ENCODE results near the gene HOMEZ. TPM values are rescaled to one million over a fixed set of nuclear protein-coding genes. Genes with fewer than 3 reads are reported as not detected.
"Not testable (repeated sequence)": the region's sequence is repeated elsewhere in the genome, so short reads cannot be mapped to it uniquely, and the experiment has no call there.

HOMEZ gene
- total RNA-seq, 5 donors from 2014 or later (not counting 1 experiment from before 2014, with no cell fraction given): 6.2 to 17.5 (median 15.1) TPM

DNA sequence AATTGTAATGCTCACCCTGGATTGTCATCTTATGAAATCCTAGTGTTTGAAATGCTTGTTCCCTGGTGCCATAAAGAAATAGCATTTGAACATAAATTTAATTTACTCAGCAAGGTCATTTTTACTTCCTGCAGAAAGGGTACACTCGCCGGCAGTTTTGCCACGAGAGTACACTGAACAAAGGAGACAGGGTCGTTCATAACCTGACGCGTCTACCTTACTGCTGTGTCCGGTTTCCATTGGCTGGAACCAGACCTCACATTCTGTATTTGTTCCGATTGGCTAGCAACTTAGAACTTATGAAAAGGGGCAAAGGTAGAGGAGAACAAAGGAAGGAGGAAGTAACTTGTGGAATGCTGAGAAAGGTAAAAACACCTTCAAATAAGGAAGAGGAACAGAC is 25.1 kb downstream of the HOMEZ start:
- ATAC-seq (replicated peaks in 1 of 4); H3K27ac ChIP-seq (ENCODE audit: low read length); H3K4me1 Mint-ChIP-seq; H3K4me3 Mint-ChIP-seq; H3K36me3 Mint-ChIP-seq; CTCF ChIA-PET; H3K9me3 ChIP-seq; H3K9me3 Mint-ChIP-seq; POLR2A ChIA-PET; H3K27ac Mint-ChIP-seq; H3K4me3 ChIP-seq (ENCODE audit: control insufficient read depth in 1 of 2, extremely low read depth in 1 of 2, low read length in 1 of 2); H3K36me3 ChIP-seq (ENCODE audit: control insufficient read depth in 2 of 2, extremely low read depth in 1 of 2, insufficient read depth in 1 of 2, low read length in 1 of 2); H3K4me1 ChIP-seq (ENCODE audit: control insufficient read depth in 1 of 2, extremely low read depth in 1 of 2, insufficient read depth in 2 of 2, low read length in 2 of 2); DNase-seq: not testable (repeated sequence)
- H3K27me3 ChIP-seq (replicated peaks in 1 of 2; ENCODE audit: control insufficient read depth in 2 of 2, extremely low read depth in 1 of 2, insufficient read depth in 2 of 2, low read length in 1 of 2): peaks cover 3 to 10% of the 10 kb centered on the region in 2 experiments
- peaks cover 31 to 51% of the 10 kb centered on the region in 2 donors for H3K27me3 Mint-ChIP-seq
- 49% methylated on average over 4 of the region's 8 CpGs for WGBS (ENCODE audit: insufficient coverage)

DNA sequence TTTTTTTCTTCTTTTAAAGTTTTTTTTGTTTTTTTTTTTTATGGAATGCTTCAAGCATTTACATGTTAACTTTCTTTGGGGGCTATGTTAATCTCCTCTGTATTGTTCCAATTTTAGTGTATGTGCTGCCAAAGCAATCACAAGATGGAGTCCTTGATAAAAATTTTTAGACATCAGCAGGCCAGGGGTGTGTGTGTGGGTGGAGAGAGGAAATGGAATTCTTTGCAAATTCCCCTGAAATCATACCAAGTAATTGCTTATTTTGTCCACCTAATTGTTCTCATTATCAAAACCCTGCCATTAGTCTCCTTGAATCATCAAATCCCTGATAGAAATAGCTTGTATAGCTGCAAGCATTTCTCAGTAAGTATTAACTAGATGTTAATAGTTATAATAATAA is 26.5 kb downstream of the HOMEZ start:
- H3K36me3 Mint-ChIP-seq: no peaks in the 10 kb centered on the region
- H3K4me3 Mint-ChIP-seq: no peak overlapping the region
- Histone ChIP-seq H3K36me3 (ENCODE audit: control insufficient read depth in 2 of 2, extremely low read depth in 1 of 2, insufficient read depth in 1 of 2, low read length in 1 of 2) (no peaks in the 10 kb centered on the region), H3K4me1 (ENCODE audit: control insufficient read depth in 1 of 2, extremely low read depth in 1 of 2, insufficient read depth in 2 of 2, low read length in 2 of 2) (no peaks in the 10 kb centered on the region), H3K27me3 (replicated peaks in 1 of 2; ENCODE audit: control insufficient read depth in 2 of 2, extremely low read depth in 1 of 2, insufficient read depth in 2 of 2, low read length in 1 of 2) (peaks cover 3 to 10% of the 10 kb centered on the region in 2 experiments), H3K27ac (ENCODE audit: low read length) (no peak overlapping the region), H3K9me3 (no peaks in the 10 kb centered on the region), H3K4me3 (ENCODE audit: control insufficient read depth in 1 of 2, extremely low read depth in 1 of 2, low read length in 1 of 2) (no peak overlapping the region)
- no peaks in the 10 kb centered on the region for H3K4me1 Mint-ChIP-seq
- ATAC-seq (replicated peaks in 1 of 4) (no peak), DNase-seq (no peak)
- POLR2A ChIA-PET: interaction anchor here in 1 of 2 donors (0.7 kb wide), 1 partner anchor 84 kb away, joined by 3 read pairs; no protein-coding TSS in a partner anchor
- peaks cover 34 to 41% of the 10 kb centered on the region in 2 donors for H3K27me3 Mint-ChIP-seq
- H3K9me3 Mint-ChIP-seq: no peaks in the 10 kb centered on the region
- no peak overlapping the region for H3K27ac Mint-ChIP-seq
- CTCF ChIA-PET: no interaction called here

DNA sequence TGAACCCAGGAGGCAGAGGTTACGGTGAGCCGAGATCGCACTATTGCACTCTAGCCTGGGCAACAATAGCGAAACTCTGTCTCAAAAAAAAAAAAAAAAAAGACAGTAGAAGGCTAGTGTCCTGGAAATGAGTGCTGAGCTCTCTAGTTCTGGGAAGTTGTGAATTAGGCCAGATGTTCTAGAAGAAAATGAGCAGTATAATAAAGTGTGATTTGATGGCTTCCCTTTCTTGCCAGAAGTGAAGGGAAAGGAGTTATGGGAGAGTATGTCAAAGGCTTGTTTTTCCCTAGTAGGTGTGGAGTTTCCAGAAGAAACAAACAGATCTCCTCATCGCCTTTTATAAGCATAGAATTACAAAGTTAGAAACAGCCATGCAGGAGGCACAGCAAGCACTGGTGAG is 27.7 kb downstream of the HOMEZ start:
- H3K36me3 ChIP-seq (ENCODE audit: control insufficient read depth in 2 of 2, extremely low read depth in 1 of 2, insufficient read depth in 1 of 2, low read length in 1 of 2): no peaks in the 10 kb centered on the region
- Mint-ChIP-seq H3K27me3 (peaks cover 37 to 39% of the 10 kb centered on the region in 2 donors), H3K27ac (no peak overlapping the region), H3K9me3 (no peaks in the 10 kb centered on the region), H3K4me3 (no peak overlapping the region), H3K36me3 (no peaks in the 10 kb centered on the region), H3K4me1 (no peaks in the 10 kb centered on the region)
- H3K27ac ChIP-seq (ENCODE audit: low read length): no peak overlapping the region
- 95% methylated on average over 4 of the region's 5 CpGs for WGBS (ENCODE audit: insufficient coverage)
- H3K27me3 ChIP-seq (replicated peaks in 1 of 2; ENCODE audit: control insufficient read depth in 2 of 2, extremely low read depth in 1 of 2, insufficient read depth in 2 of 2, low read length in 1 of 2): peaks cover 3 to 10% of the 10 kb centered on the region in 2 experiments
- CTCF ChIA-PET: interaction anchor here (0.6 to 0.9 kb wide), 3 partner anchors 27 to 1929 kb away, joined by 6 to 8 read pairs (median 6); no protein-coding TSS in a partner anchor
- POLR2A ChIA-PET: interaction anchor here (0.5 to 0.7 kb wide), 3 partner anchors 30 to 656 kb away, joined by 3 to 5 read pairs (median 5); no protein-coding TSS in a partner anchor
- ATAC-seq (replicated peaks in 1 of 4): no peak
- no peaks in the 10 kb centered on the region for H3K9me3 ChIP-seq
- H3K4me1 ChIP-seq (ENCODE audit: control insufficient read depth in 1 of 2, extremely low read depth in 1 of 2, insufficient read depth in 2 of 2, low read length in 2 of 2): no peaks in the 10 kb centered on the region
- no peak overlapping the region for H3K4me3 ChIP-seq (ENCODE audit: control insufficient read depth in 1 of 2, extremely low read depth in 1 of 2, low read length in 1 of 2)
- no peak for DNase-seq

DNA sequence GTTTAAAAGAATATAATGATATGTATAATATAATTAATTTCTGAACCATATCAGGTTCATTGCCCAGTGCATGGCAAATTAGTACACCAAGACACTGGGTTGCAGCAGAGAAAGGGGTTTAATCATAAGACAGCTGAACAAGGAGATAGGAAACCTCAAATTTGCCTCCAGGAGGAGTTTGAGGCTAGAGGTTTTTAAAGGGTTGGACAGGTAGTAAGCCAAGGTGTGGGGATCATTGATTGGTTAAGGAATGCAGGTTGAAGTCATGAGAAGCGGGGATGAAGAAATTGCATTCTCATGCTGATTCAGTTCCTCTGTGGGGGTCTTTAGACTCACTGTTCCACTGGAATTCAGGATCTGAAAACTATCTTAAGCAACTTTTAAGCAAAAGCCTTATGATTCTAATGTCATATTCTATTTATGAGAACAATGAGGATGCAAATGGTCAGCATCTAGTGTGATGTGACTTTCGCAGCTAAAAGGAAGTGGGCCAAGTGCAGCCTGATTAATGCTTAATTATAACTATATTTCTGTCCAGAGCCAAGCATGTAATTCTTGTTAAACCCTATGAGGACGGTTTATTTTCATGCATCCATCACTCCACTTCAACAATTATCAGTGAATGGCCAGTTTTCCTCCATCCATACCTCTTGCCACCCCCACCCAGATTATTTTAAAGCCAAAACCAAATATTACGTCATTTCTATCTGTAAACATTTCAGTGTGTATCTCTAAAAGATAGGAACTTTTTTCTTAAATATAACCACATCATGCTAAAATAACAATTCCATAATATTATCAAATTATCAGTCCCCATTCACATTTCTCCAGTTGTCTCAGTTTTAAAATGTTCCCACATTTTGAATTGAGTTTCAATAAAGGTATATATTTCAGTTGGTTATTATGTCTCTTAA is 33.3 kb downstream of the HOMEZ start:
- no peaks in the 10 kb centered on the region for H3K9me3 ChIP-seq
- H3K4me1 Mint-ChIP-seq: no peaks in the 10 kb centered on the region
- H3K9me3 Mint-ChIP-seq: no peaks in the 10 kb centered on the region
- ATAC-seq (replicated peaks in 1 of 4) (no peak), DNase-seq (no peak)
- H3K27me3 ChIP-seq (replicated peaks in 1 of 2; ENCODE audit: control insufficient read depth in 2 of 2, extremely low read depth in 1 of 2, insufficient read depth in 2 of 2, low read length in 1 of 2): peaks cover 0 to 9% of the 10 kb centered on the region in 2 experiments
- no peaks in the 10 kb centered on the region for H3K36me3 Mint-ChIP-seq
- no peaks in the 10 kb centered on the region for H3K36me3 ChIP-seq (ENCODE audit: control insufficient read depth in 2 of 2, extremely low read depth in 1 of 2, insufficient read depth in 1 of 2, low read length in 1 of 2)
- no peak overlapping the region for H3K27ac ChIP-seq (ENCODE audit: low read length)
- 33% methylated on average over 1 of the region's 4 CpGs for WGBS (ENCODE audit: insufficient coverage)
- POLR2A ChIA-PET: no interaction called here
- no peak overlapping the region for H3K4me3 Mint-ChIP-seq
- CTCF ChIA-PET: interaction anchor here in 1 of 2 donors (0.6 kb wide), 2 partner anchors 40 to 936 kb away, joined by 3 to 4 read pairs; no protein-coding TSS in a partner anchor
- no peak overlapping the region for H3K27ac Mint-ChIP-seq
- peaks cover 26 to 35% of the 10 kb centered on the region in 2 donors for H3K27me3 Mint-ChIP-seq
- no peaks in the 10 kb centered on the region for H3K4me1 ChIP-seq (ENCODE audit: control insufficient read depth in 1 of 2, extremely low read depth in 1 of 2, insufficient read depth in 2 of 2, low read length in 2 of 2)
- no peak overlapping the region for H3K4me3 ChIP-seq (ENCODE audit: control insufficient read depth in 1 of 2, extremely low read depth in 1 of 2, low read length in 1 of 2)

DNA sequence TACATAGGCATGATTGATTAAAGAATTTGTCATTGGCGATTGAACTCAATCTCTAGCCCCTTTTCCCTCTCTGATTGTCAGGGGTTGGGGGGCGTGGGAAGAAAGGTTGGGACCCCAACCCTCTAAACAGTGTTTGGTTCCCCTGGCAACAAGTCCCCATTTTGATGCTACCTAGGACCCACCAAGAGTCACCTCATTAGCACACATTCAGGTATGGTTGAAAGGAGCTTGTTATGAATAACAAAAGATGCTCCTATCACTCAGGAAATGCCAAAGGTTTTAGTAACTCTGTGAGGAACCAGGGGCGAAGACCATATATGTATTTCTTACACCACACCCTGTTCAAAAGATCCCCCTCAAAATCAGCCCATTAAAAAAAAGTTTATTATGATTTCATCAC is 33.9 kb downstream of the HOMEZ start:
- H3K4me1 ChIP-seq (ENCODE audit: control insufficient read depth in 1 of 2, extremely low read depth in 1 of 2, insufficient read depth in 2 of 2, low read length in 2 of 2): no peaks in the 10 kb centered on the region
- no CpG with 5 or more reads among the region's 3 CpGs for WGBS (ENCODE audit: insufficient coverage)
- H3K27ac ChIP-seq (ENCODE audit: low read length): no peak overlapping the region
- ATAC-seq (replicated peaks in 1 of 4): no peak
- no peaks in the 10 kb centered on the region for H3K9me3 ChIP-seq
- no peak overlapping the region for H3K4me3 ChIP-seq (ENCODE audit: control insufficient read depth in 1 of 2, extremely low read depth in 1 of 2, low read length in 1 of 2)
- H3K27me3 Mint-ChIP-seq: peaks cover 26 to 31% of the 10 kb centered on the region in 2 donors
- H3K36me3 ChIP-seq (ENCODE audit: control insufficient read depth in 2 of 2, extremely low read depth in 1 of 2, insufficient read depth in 1 of 2, low read length in 1 of 2): no peaks in the 10 kb centered on the region
- H3K27me3 ChIP-seq (replicated peaks in 1 of 2; ENCODE audit: control insufficient read depth in 2 of 2, extremely low read depth in 1 of 2, insufficient read depth in 2 of 2, low read length in 1 of 2): peaks cover 0 to 9% of the 10 kb centered on the region in 2 experiments
- ChIA-PET CTCF (interaction anchor here in 1 of 2 donors (0.6 kb wide), 1 partner anchor 935 kb away, joined by 4 read pairs; no protein-coding TSS in a partner anchor), POLR2A (no interaction called here)
- no peak overlapping the region for H3K4me3 Mint-ChIP-seq
- DNase-seq: no peak
- no peaks in the 10 kb centered on the region for H3K36me3 Mint-ChIP-seq
- no peaks in the 10 kb centered on the region for H3K4me1 Mint-ChIP-seq
- H3K27ac Mint-ChIP-seq: no peak overlapping the region
- H3K9me3 Mint-ChIP-seq: no peaks in the 10 kb centered on the region

DNA sequence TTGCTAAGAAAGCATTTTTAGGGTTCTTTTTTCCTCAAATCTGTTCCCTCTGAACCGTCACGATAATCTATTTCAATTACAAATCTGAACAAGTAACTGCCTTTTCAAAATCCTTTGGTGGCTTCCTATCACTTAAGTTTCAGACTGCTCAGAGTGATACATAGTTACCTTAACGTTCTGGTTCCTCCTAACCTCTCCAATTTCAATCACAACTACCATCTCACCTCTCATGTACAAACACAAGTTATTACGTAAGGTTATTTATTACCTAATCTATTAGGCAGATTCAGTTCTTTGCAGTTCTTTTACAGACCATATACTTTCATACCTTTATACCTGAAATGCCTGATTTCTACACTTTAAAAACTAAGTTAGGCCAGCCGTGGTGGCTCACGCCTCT is 36.1 kb downstream of the HOMEZ start:
- Mint-ChIP-seq H3K4me1 (no peaks in the 10 kb centered on the region), H3K4me3 (no peak overlapping the region), H3K27me3 (peaks cover 26 to 29% of the 10 kb centered on the region in 2 donors), H3K36me3 (no peaks in the 10 kb centered on the region), H3K9me3 (no peaks in the 10 kb centered on the region), H3K27ac (no peak overlapping the region)
- ATAC-seq (replicated peaks in 1 of 4) (no peak), DNase-seq (no peak)
- ChIA-PET POLR2A (no interaction called here), CTCF (interaction anchor here in 1 of 2 donors (0.7 kb wide), 1 partner anchor 118 kb away, joined by 3 read pairs; no protein-coding TSS in a partner anchor)
- Histone ChIP-seq H3K9me3 (no peaks in the 10 kb centered on the region), H3K27me3 (replicated peaks in 1 of 2; ENCODE audit: control insufficient read depth in 2 of 2, extremely low read depth in 1 of 2, insufficient read depth in 2 of 2, low read length in 1 of 2) (peaks cover 0 to 4% of the 10 kb centered on the region in 2 experiments), H3K36me3 (ENCODE audit: control insufficient read depth in 2 of 2, extremely low read depth in 1 of 2, insufficient read depth in 1 of 2, low read length in 1 of 2) (no peaks in the 10 kb centered on the region), H3K4me3 (ENCODE audit: control insufficient read depth in 1 of 2, extremely low read depth in 1 of 2, low read length in 1 of 2) (no peak overlapping the region), H3K4me1 (ENCODE audit: control insufficient read depth in 1 of 2, extremely low read depth in 1 of 2, insufficient read depth in 2 of 2, low read length in 2 of 2) (no peaks in the 10 kb centered on the region), H3K27ac (ENCODE audit: low read length) (no peak overlapping the region)
- WGBS (ENCODE audit: insufficient coverage): 93% methylated on average over 4 of the region's 6 CpGs

Measured in T-cell (primary cell).